HCT116 (cell line): ENCODE results near the gene IL20RA. TPM values are rescaled to one million over a fixed set of nuclear protein-coding genes. Genes with fewer than 3 reads are reported as not detected.

Experiments
- ATAC-seq: fragments of 200-7000 bp; cut with Tn5 transposase; 2 replicates; pipeline ENCODE4 v1.9.1; 2020; ENCODE audit warnings: mild to moderate bottlenecking, moderate library complexity
- BruUV-seq: library from RNA; stranded (reverse); fragments of 400-500 nt; replicated peaks from 2 replicates; lab custom pipeline; 2021; lab: Mats Ljungman, UMichigan
- CTCF ChIA-PET: fragments of 300-600 bp; sonication (Branson Sonifier 250); formaldehyde crosslinking; loops from one replicate; lab custom pipeline; 2021; ENCODE audit warnings: antibody characterized with exemption; lab: Charles Lee
- POLR2A ChIA-PET: fragments of 300-600, 350-600 bp; sonication (Branson Sonifier 250); formaldehyde crosslinking; loops from one replicate; lab custom pipeline; 2021; ENCODE audit warnings: antibody characterized with exemption; lab: Charles Lee
- RAD21 ChIA-PET, 2 experiments: fragments of 300-600 bp; sonication (Branson Sonifier 250); formaldehyde crosslinking; loops; one replicate each; lab custom pipeline; 2023; ENCODE audit warnings: low total read pairs in 2 of 2; ENCODE audit not compliant: uncharacterized antibody in 2 of 2, unreplicated experiment in 2 of 2, low non-redundant PET in 1 of 2; lab: Charles Lee
- DNase-seq: peaks from one replicate; pipeline ENCODE4 v3.0.0-alpha.2; 2010; ENCODE audit warnings: low read depth, low spot score
- H2AFZ ChIP-seq: fragments of 200-600 bp; shearing (Covaris generic), sonication (generic); 2 replicates; pipeline ENCODE4 v1.6.1; 2017; ENCODE audit warnings: low read depth, mixed run types, mixed read lengths, antibody characterized with exemption, low read length; ENCODE audit not compliant: poor library complexity, severe bottlenecking
- H3K27ac ChIP-seq: 2 replicates; pipeline ENCODE4 v1.5.1; 2012; ENCODE audit warnings: low read depth, low read length
- H3K27me3 ChIP-seq: fragments of 200-600 bp; sonication (generic); 2 replicates; pipeline ENCODE4 v1.6.1; 2016; ENCODE audit warnings: mixed run types, low read length, mixed read lengths; ENCODE audit not compliant: insufficient read depth
- H3K36me3 ChIP-seq, 2 experiments: fragments of 200-500 bp in 1 of 2; fragments of 200-600 bp in 1 of 2; sonication (Bioruptor generic) in 1 of 2; sonication (generic) in 1 of 2; 2 replicates each; pipeline versions ENCODE4 v1.5.1 to v1.6.1; 2014 to 2016; ENCODE audit warnings: low read length in 2 of 2, inconsistent platforms in 1 of 2, mixed read lengths in 1 of 2, mixed run types in 1 of 2; ENCODE audit not compliant: insufficient read depth in 2 of 2, control insufficient read depth in 1 of 2
- H3K4me1 ChIP-seq, 2 experiments: fragments of 200-600 bp in 1 of 2; sonication (generic) in 1 of 2; 2 replicates each; pipeline versions ENCODE4 v1.5.1 to v1.6.1; 2012 to 2017; ENCODE audit warnings: low read length in 2 of 2, inconsistent platforms in 1 of 2, mild to moderate bottlenecking in 1 of 2, mixed read lengths in 1 of 2, mixed run types in 1 of 2, moderate library complexity in 1 of 2; ENCODE audit not compliant: insufficient read depth in 2 of 2, control insufficient read depth in 1 of 2
- H3K4me2 ChIP-seq: fragments of 200-600 bp; sonication (generic); 2 replicates; pipeline ENCODE4 v1.6.1; 2017; ENCODE audit warnings: mixed run types, low read length, mixed read lengths
- H3K4me3 ChIP-seq, 2 experiments: fragments of 200-600 bp in 1 of 2; sonication (generic) in 1 of 2; replicated peaks in 1 of 2; 2 replicates each; pipeline ENCODE4 v1.5.1; 2011 to 2016; ENCODE audit warnings: low read length in 2 of 2, control low read depth in 1 of 2, low read depth in 1 of 2, mild to moderate bottlenecking in 1 of 2, mixed read lengths in 1 of 2, mixed run types in 1 of 2
- H3K79me2 ChIP-seq: fragments of 200-600 bp; sonication (generic); 2 replicates; pipeline ENCODE4 v1.6.1; 2017; ENCODE audit warnings: mild to moderate bottlenecking, mixed run types, low read length, moderate library complexity, mixed read lengths; ENCODE audit not compliant: insufficient read depth
- H3K9ac ChIP-seq: fragments of 200-600 bp; sonication (generic); 2 replicates; pipeline ENCODE4 v1.6.1; 2016; ENCODE audit warnings: low read length, mixed read lengths
- H3K9me2 ChIP-seq: fragments of 200-600 bp; sonication (generic), shearing (Covaris generic); 2 replicates; pipeline ENCODE4 v1.6.1; 2017; ENCODE audit warnings: mixed run types, mild to moderate bottlenecking, moderate library complexity; ENCODE audit not compliant: insufficient read depth
- H3K9me3 ChIP-seq, 2 experiments: fragments of 200-500 bp in 1 of 2; fragments of 200-600 bp in 1 of 2; sonication (Bioruptor generic) in 1 of 2; sonication (generic) in 1 of 2; 2 replicates each; pipeline ENCODE4 v1.6.1; 2014 to 2017; ENCODE audit warnings: low read length in 2 of 2, mixed read lengths in 2 of 2, inconsistent platforms in 1 of 2, low read depth in 1 of 2, mild to moderate bottlenecking in 1 of 2, mixed run types in 1 of 2, moderate library complexity in 1 of 2; ENCODE audit not compliant: control insufficient read depth in 1 of 2, insufficient read depth in 1 of 2
- H4K20me1 ChIP-seq: fragments of 200-600 bp; sonication (generic), shearing (Covaris generic); 2 replicates; pipeline ENCODE4 v1.6.1; 2017; ENCODE audit warnings: mixed run types, mild to moderate bottlenecking, moderate library complexity; ENCODE audit not compliant: insufficient read depth
- CBX3 ChIP-seq: IDR thresholded peaks from 2 replicates; pipeline ENCODE4 v1.6.1; 2012; ENCODE audit warnings: low read depth
- CEBPB ChIP-seq: IDR thresholded peaks from 2 replicates; pipeline ENCODE4 v1.6.1; 2012; ENCODE audit warnings: low read depth
- JUND ChIP-seq: IDR thresholded peaks from 2 replicates; pipeline ENCODE4 v1.6.1; 2012
- POLR2A ChIP-seq: IDR thresholded peaks from 2 replicates; pipeline ENCODE4 v1.7.0; 2011; ENCODE audit warnings: borderline replicate concordance; ENCODE audit not compliant: insufficient read depth, insufficient read length; ENCODE audit errors: extremely low read depth
- RAD21 ChIP-seq: IDR thresholded peaks from 2 replicates; pipeline ENCODE4 v1.6.1; 2012; ENCODE audit warnings: low read depth, mild to moderate bottlenecking
- TCF7L2 ChIP-seq: IDR thresholded peaks from 2 replicates; pipeline ENCODE4 v1.7.0; 2011; ENCODE audit warnings: borderline replicate concordance, inconsistent platforms; ENCODE audit not compliant: insufficient read depth, insufficient read length; ENCODE audit errors: extremely low read depth
- ZNF274 ChIP-seq: fragments of 200-500 bp; sonication (Bioruptor generic); IDR thresholded peaks from 2 replicates; pipeline ENCODE4 v1.6.1; 2014; ENCODE audit warnings: mild to moderate bottlenecking, low read depth, low read length, inconsistent platforms
- intact Hi-C: fragments of 100-400 bp; cut with micrococcal nuclease; formaldehyde crosslinking; loops from 2 replicates; pipeline ENCODE4 v1.10.0; 2022
- total RNA-seq: library from RNA; stranded (reverse); gene quantifications from one replicate; pipeline ENCODE4 v1.2.1, GENCODE V29; 2021; ENCODE audit not compliant: unreplicated experiment
- TF ChIP-seq, protein P1 (sequence below): IDR thresholded peaks from 2 replicates; pipeline ENCODE4 v1.6.1; 2011; ENCODE audit warnings: mild to moderate bottlenecking, low read length, moderate library complexity; ENCODE audit not compliant: insufficient replicate concordance; ENCODE audit errors: extremely low read depth
- TF ChIP-seq, protein P2 (sequence below): IDR thresholded peaks from 2 replicates; pipeline ENCODE4 v1.6.1; 2012
- TF ChIP-seq, protein P3 (sequence below): IDR thresholded peaks from 2 replicates; pipeline ENCODE4 v1.6.1; 2012; ENCODE audit warnings: low read depth

The IL20RA gene
- total RNA-seq, 1 experiment from 2014 or later, result 1.1 TPM

- TF ChIP-seq, protein P1, sequence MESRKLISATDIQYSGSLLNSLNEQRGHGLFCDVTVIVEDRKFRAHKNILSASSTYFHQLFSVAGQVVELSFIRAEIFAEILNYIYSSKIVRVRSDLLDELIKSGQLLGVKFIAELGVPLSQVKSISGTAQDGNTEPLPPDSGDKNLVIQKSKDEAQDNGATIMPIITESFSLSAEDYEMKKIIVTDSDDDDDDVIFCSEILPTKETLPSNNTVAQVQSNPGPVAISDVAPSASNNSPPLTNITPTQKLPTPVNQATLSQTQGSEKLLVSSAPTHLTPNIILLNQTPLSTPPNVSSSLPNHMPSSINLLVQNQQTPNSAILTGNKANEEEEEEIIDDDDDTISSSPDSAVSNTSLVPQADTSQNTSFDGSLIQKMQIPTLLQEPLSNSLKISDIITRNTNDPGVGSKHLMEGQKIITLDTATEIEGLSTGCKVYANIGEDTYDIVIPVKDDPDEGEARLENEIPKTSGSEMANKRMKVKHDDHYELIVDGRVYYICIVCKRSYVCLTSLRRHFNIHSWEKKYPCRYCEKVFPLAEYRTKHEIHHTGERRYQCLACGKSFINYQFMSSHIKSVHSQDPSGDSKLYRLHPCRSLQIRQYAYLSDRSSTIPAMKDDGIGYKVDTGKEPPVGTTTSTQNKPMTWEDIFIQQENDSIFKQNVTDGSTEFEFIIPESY, result no peak
Measured at GRCh38 chr6:137036566-137037300, 8.0 kb downstream of the IL20RA start (continued).

GRCh38 chr6:137033828-137034227 lies 10.9 kb downstream of the IL20RA start:
- H4K20me1 ChIP-seq, result no peaks in the 10 kb centered on the region
- H3K36me3 ChIP-seq, result no peaks in the 10 kb centered on the region
- no peak overlapping the region for H3K4me3 ChIP-seq
- no peaks in the 10 kb centered on the region for H3K79me2 ChIP-seq
- BruUV-seq, result no TSS peak
- ChIA-PET RAD21 (no interaction called here), CTCF (no interaction called here), POLR2A (no interaction called here)
- no peaks in the 10 kb centered on the region for H3K27me3 ChIP-seq
- no peak overlapping the region for H3K27ac ChIP-seq
- no peak overlapping the region for H2AFZ ChIP-seq
- H3K4me1 ChIP-seq, result no peaks in the 10 kb centered on the region
- H3K9me3 ChIP-seq, result no peaks in the 10 kb centered on the region
- DNase-seq (no peak), ATAC-seq (no peak)
- H3K4me2 ChIP-seq, result no peak overlapping the region
- H3K9me2 ChIP-seq, result no peaks in the 10 kb centered on the region
- peak; percentile 56 for TF ChIP-seq TCF7L2
- TF ChIP-seq CBX3, result no peak
- H3K9ac ChIP-seq, result no peak overlapping the region
- intact Hi-C loops, result no loop called here

DNA sequence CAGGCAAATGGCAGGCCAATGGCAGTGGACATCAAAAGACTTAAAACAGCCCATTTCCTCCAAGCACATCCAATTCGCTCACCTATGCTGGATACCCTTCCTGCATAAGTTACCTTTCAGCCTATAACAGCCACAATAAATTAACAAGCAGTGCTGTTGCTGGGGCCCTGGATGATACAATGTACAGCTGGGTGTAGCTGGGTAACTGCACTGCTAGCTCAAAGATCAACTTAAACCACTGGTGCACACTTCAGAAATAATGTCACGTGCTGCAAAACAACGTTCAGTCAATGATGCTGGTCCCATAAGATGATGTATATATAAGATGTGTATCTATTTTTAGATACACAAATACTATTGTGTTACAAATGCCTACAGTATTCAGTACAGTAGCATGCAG lies 13.6 kb downstream of the IL20RA start:
- Histone ChIP-seq H3K4me1 (no peaks in the 10 kb centered on the region), H3K36me3 (no peaks in the 10 kb centered on the region), H3K27ac (no peak overlapping the region), H3K79me2 (no peaks in the 10 kb centered on the region), H4K20me1 (no peaks in the 10 kb centered on the region), H3K4me2 (no peak overlapping the region), H2AFZ (no peak overlapping the region), H3K9me2 (no peaks in the 10 kb centered on the region), H3K27me3 (no peaks in the 10 kb centered on the region), H3K4me3 (no peak overlapping the region), H3K9ac (no peak overlapping the region), H3K9me3 (no peaks in the 10 kb centered on the region)
- no TSS peak for BruUV-seq
- intact Hi-C loops, result no loop called here
- ATAC-seq (no peak), DNase-seq (no peak)
- ChIA-PET RAD21 (no interaction called here), POLR2A (no interaction called here), CTCF (no interaction called here)
- TF ChIP-seq JUND (no peak), CEBPB (no peak), ZNF274 (no peak), RAD21 (no peak), POLR2A (no peak), CBX3 (no peak)
- TF ChIP-seq, protein P2, sequence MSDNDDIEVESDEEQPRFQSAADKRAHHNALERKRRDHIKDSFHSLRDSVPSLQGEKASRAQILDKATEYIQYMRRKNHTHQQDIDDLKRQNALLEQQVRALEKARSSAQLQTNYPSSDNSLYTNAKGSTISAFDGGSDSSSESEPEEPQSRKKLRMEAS, result no peak
- TF ChIP-seq, protein P3, sequence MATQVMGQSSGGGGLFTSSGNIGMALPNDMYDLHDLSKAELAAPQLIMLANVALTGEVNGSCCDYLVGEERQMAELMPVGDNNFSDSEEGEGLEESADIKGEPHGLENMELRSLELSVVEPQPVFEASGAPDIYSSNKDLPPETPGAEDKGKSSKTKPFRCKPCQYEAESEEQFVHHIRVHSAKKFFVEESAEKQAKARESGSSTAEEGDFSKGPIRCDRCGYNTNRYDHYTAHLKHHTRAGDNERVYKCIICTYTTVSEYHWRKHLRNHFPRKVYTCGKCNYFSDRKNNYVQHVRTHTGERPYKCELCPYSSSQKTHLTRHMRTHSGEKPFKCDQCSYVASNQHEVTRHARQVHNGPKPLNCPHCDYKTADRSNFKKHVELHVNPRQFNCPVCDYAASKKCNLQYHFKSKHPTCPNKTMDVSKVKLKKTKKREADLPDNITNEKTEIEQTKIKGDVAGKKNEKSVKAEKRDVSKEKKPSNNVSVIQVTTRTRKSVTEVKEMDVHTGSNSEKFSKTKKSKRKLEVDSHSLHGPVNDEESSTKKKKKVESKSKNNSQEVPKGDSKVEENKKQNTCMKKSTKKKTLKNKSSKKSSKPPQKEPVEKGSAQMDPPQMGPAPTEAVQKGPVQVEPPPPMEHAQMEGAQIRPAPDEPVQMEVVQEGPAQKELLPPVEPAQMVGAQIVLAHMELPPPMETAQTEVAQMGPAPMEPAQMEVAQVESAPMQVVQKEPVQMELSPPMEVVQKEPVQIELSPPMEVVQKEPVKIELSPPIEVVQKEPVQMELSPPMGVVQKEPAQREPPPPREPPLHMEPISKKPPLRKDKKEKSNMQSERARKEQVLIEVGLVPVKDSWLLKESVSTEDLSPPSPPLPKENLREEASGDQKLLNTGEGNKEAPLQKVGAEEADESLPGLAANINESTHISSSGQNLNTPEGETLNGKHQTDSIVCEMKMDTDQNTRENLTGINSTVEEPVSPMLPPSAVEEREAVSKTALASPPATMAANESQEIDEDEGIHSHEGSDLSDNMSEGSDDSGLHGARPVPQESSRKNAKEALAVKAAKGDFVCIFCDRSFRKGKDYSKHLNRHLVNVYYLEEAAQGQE, result no peak
